AG04449 (cell line): ENCODE measurements around the gene FOXP1.

ENCODE experiments used
- CTCF ChIA-PET: fragments of 350-600 bp; formaldehyde crosslinking; extraction: SDS; loops from one replicate; lab custom pipeline; 2021; ENCODE audit warnings: antibody characterized with exemption; lab: Yijun Ruan, JAX
- POLR2A ChIA-PET: fragments of 400-600, 350-600 bp; formaldehyde crosslinking; extraction: SDS; loops from one replicate; lab custom pipeline; 2020; ENCODE audit warnings: antibody characterized with exemption, inconsistent platforms; lab: Yijun Ruan, JAX
- DNase-seq: peaks from one replicate; pipeline ENCODE4 v3.0.0-alpha.2; 2010; ENCODE audit warnings: low read depth, low spot score
- H3K4me3 ChIP-seq: 2 replicates; pipeline ENCODE4 v1.5.1; 2011; ENCODE audit warnings: low read depth, mild to moderate bottlenecking, control low read depth, low read length
- CTCF ChIP-seq: IDR thresholded peaks from one replicate; pipeline ENCODE4 v1.5.1; 2011; ENCODE audit warnings: mild to moderate bottlenecking, moderate library complexity, low read length, control low read depth, inconsistent platforms; ENCODE audit not compliant: insufficient read depth; ENCODE audit errors: missing control alignments

The FOXP1 gene

GRCh38 chr3:71232175-71232679 lies 351.3 kb downstream of the FOXP1 start:
- CTCF ChIA-PET, result interaction anchor here (0.7 to 1.4 kb wide), 4 partner anchors 9 to 301 kb away, joined by 3 to 4 read pairs (median 3); no protein-coding TSS in a partner anchor
- no peak for DNase-seq
- no peak overlapping the region for H3K4me3 ChIP-seq
- POLR2A ChIA-PET, result no interaction called here
- no peak for TF ChIP-seq CTCF

GRCh38 chr3:71231680-71232079 lies 351.8 kb downstream of the FOXP1 start:
- no peak for TF ChIP-seq CTCF
- no peak for DNase-seq
- ChIA-PET CTCF (interaction anchor here (1.4 kb wide), 2 partner anchors 9 to 19 kb away, joined by 3 to 4 read pairs; no protein-coding TSS in a partner anchor), POLR2A (no interaction called here)
- H3K4me3 ChIP-seq, result no peak overlapping the region

GRCh38 chr3:71229905-71230657 lies 353.4 kb downstream of the FOXP1 start:
- DNase-seq, result no peak
- ChIA-PET POLR2A (interaction anchor here (0.6 kb wide), 1 partner anchor 444 kb away, joined by 3 read pairs; no protein-coding TSS in a partner anchor), CTCF (interaction anchor here (1.2 kb wide), 1 partner anchor 12 kb away, joined by 4 read pairs; no protein-coding TSS in a partner anchor)
- no peak overlapping the region for H3K4me3 ChIP-seq
- TF ChIP-seq CTCF, result no peak

GRCh38 chr3:71228156-71228866 lies 355.2 kb downstream of the FOXP1 start:
- no peak for DNase-seq
- ChIA-PET CTCF (interaction anchor here (0.8 to 1.5 kb wide), 2 partner anchors 19 to 454 kb away, joined by 3 to 4 read pairs; no protein-coding TSS in a partner anchor), POLR2A (no interaction called here)
- no peak for TF ChIP-seq CTCF
- no peak overlapping the region for H3K4me3 ChIP-seq

GRCh38 chr3:71227270-71227661 lies 356.3 kb downstream of the FOXP1 start:
- CTCF ChIA-PET, result no interaction called here
- no peak overlapping the region for H3K4me3 ChIP-seq
- no peak for TF ChIP-seq CTCF
- DNase-seq, result no peak
- POLR2A ChIA-PET, result interaction anchor here (0.5 to 0.6 kb wide), 2 partner anchors 121 to 150 kb away, joined by 3 to 5 read pairs; no protein-coding TSS in a partner anchor
